AG20443 (cell line): ENCODE results near the gene KPNA2.
A peak's percentile ranks its signal among the peaks of the same experiment; 100 is the strongest.
"Not testable (repeated sequence)": the region's sequence is repeated elsewhere in the genome, so short reads cannot be mapped to it uniquely, and the experiment has no call there.

ENCODE experiments used
- DNase-seq: peaks from one replicate; pipeline ENCODE4 v3.0.0; 2012; ENCODE audit warnings: low spot score, mixed read lengths

Gene KPNA2

GRCh38 chr17:68019675-68020408 lies 15.7 kb upstream of the KPNA2 start:
- DNase-seq: peak; percentile 98

GRCh38 chr17:68020409-68020756 lies 15.2 kb upstream of the KPNA2 start:
- no peak for DNase-seq

- DNase-seq: not testable (repeated sequence)
These were observed 14.7 kb upstream of the KPNA2 start for GRCh38 chr17:68020791-68021190.

GRCh38 chr17:68021963-68022362 lies 13.6 kb upstream of the KPNA2 start:
- no peak for DNase-seq

- not testable (repeated sequence) for DNase-seq
These were observed 13.0 kb upstream of the KPNA2 start for GRCh38 chr17:68022547-68022946.

GRCh38 chr17:68029512-68030215 lies 5.9 kb upstream of the KPNA2 start:
- no peak for DNase-seq

GRCh38 chr17:68033636-68034451 lies 1.7 kb upstream of the KPNA2 start:
- peak; percentile 47 for DNase-seq

- no peak for DNase-seq
These were observed 1.1 kb upstream of the KPNA2 start for GRCh38 chr17:68034452-68034776.

GRCh38 chr17:68035131-68035522 lies 408 bp upstream of the KPNA2 start:
- no peak for DNase-seq

- no peak for DNase-seq
These were observed 991 bp downstream of the KPNA2 start for GRCh38 chr17:68036304-68037147.

GRCh38 chr17:68047153-68047846 lies 11.8 kb downstream of the KPNA2 start:
- DNase-seq: no peak

GRCh38 chr17:68047890-68048542 lies 12.5 kb downstream of the KPNA2 start:
- not testable (repeated sequence) for DNase-seq

GRCh38 chr17:68048996-68049395 lies 13.5 kb downstream of the KPNA2 start:
- no peak for DNase-seq

- not testable (repeated sequence) for DNase-seq
These were observed 14.4 kb downstream of the KPNA2 start for GRCh38 chr17:68049812-68050437.

- not testable (repeated sequence) for DNase-seq
These were observed 16.1 kb downstream of the KPNA2 start for GRCh38 chr17:68051321-68052312.

GRCh38 chr17:68052810-68053209 lies 17.3 kb downstream of the KPNA2 start:
- no peak for DNase-seq

- DNase-seq: peak; percentile 89
These were observed 17.9 kb downstream of the KPNA2 start for GRCh38 chr17:68053231-68054013.

GRCh38 chr17:68054296-68054900 lies 18.9 kb downstream of the KPNA2 start:
- peak; percentile 30 for DNase-seq
